ENCODE measurements around the gene HIVEP3. TPM values are rescaled to one million over a fixed set of nuclear protein-coding genes. Genes with fewer than 3 reads are reported as not detected.
A peak's percentile ranks its signal among the peaks of the same experiment; 100 is the strongest.

Gene HIVEP3
- total and polyA plus RNA-seq, 4 experiments from 2014 or later = 8.2 to 12.8 (median 10.8) TPM

- ChIA-PET CTCF (ENCODE audit: partially characterized antibody) (interaction anchor here (1.3 to 1.7 kb wide), 2 partner anchors 9 to 98 kb away, joined by 3 to 4 read pairs; no protein-coding TSS in a partner anchor), POLR2A (ENCODE audit: partially characterized antibody) (interaction anchor here (1.0 to 4.2 kb wide), 2 partner anchors 9 to 13 kb away, joined by 5 to 60 read pairs; no protein-coding TSS in a partner anchor)
- intact Hi-C loops (cut with micrococcal nuclease) = loop anchor here (5.0 kb wide), 1 partner anchor 141 kb away; no protein-coding TSS in a partner anchor
- peak overlapping the region in 5 of 8 donors; percentile 46 to 71 (median 60) for H3K4me3 Mint-ChIP-seq
- no peak for DNase-seq
- H3K27me3 Mint-ChIP-seq = no peaks in the 10 kb centered on the region
- H3K9me3 ChIP-seq (ENCODE audit: control insufficient read depth in 1 of 2, low read length in 2 of 2) = no peaks in the 10 kb centered on the region
- H3K27me3 ChIP-seq (ENCODE audit: insufficient read depth, low read length) = no peaks in the 10 kb centered on the region
- H3K4me1 ChIP-seq (ENCODE audit: insufficient read depth, low read length) = peaks cover 96% of the 10 kb centered on the region
- peak overlapping the region in 6 of 7 donors; percentile 34 to 93 (median 88) for H3K27ac Mint-ChIP-seq
- H3K4me1 Mint-ChIP-seq = peaks cover 76 to 98% (median 90%) of the 10 kb centered on the region in 4 donors
- H3K36me3 Mint-ChIP-seq = no peaks in the 10 kb centered on the region
- peak overlapping the region; percentile 57 for H3K27ac ChIP-seq (ENCODE audit: low read depth, low read length)
- H3K4me3 ChIP-seq (ENCODE audit: low read length in 2 of 2) = no peak overlapping the region
- H3K9me3 Mint-ChIP-seq = peaks cover 0 to 2% (median 0%) of the 10 kb centered on the region in 8 donors
- H3K36me3 ChIP-seq (ENCODE audit: insufficient read depth, low read length) = no peaks in the 10 kb centered on the region
Observed at GRCh38 chr1:41671116-41671755, 247.5 kb downstream of the HIVEP3 start.

- Histone ChIP-seq H3K9me3 (ENCODE audit: control insufficient read depth in 1 of 2, low read length in 2 of 2) (no peaks in the 10 kb centered on the region), H3K27ac (ENCODE audit: low read depth, low read length) (no peak overlapping the region), H3K36me3 (ENCODE audit: insufficient read depth, low read length) (no peaks in the 10 kb centered on the region), H3K4me3 (ENCODE audit: low read length in 2 of 2) (no peak overlapping the region), H3K27me3 (ENCODE audit: insufficient read depth, low read length) (no peaks in the 10 kb centered on the region), H3K4me1 (ENCODE audit: insufficient read depth, low read length) (peaks cover 100% of the 10 kb centered on the region)
- no peak for DNase-seq
- no peaks in the 10 kb centered on the region for H3K27me3 Mint-ChIP-seq
- H3K27ac Mint-ChIP-seq = peak overlapping the region; percentile 14 to 81 (median 39)
- no peaks in the 10 kb centered on the region for H3K36me3 Mint-ChIP-seq
- intact Hi-C loops (cut with micrococcal nuclease) = loop anchor here (5.0 kb wide), 1 partner anchor 142 kb away; no protein-coding TSS in a partner anchor
- peaks cover 81 to 100% (median 92%) of the 10 kb centered on the region in 4 donors for H3K4me1 Mint-ChIP-seq
- peaks cover 0 to 2% (median 0%) of the 10 kb centered on the region in 8 donors for H3K9me3 Mint-ChIP-seq
- H3K4me3 Mint-ChIP-seq = peak overlapping the region in 4 of 8 donors; percentile 2 to 27 (median 10)
- POLR2A ChIA-PET (ENCODE audit: partially characterized antibody) = interaction anchor here (0.8 to 4.2 kb wide), 3 partner anchors 8 to 14 kb away, joined by 3 to 60 read pairs (median 5); no protein-coding TSS in a partner anchor
- CTCF ChIA-PET (ENCODE audit: partially characterized antibody) = interaction anchor here (1.7 kb wide), 1 partner anchor 10 kb away, joined by 4 read pairs; no protein-coding TSS in a partner anchor
Observed at GRCh38 chr1:41670217-41670957, 248.3 kb downstream of the HIVEP3 start.

GRCh38 chr1:41668967-41669366 is 249.8 kb downstream of the HIVEP3 start:
- H3K27ac ChIP-seq (ENCODE audit: low read depth, low read length) = no peak overlapping the region
- POLR2A ChIA-PET (ENCODE audit: partially characterized antibody) = no interaction called here
- peak overlapping the region in 4 of 7 donors; percentile 14 to 85 (median 68) for H3K27ac Mint-ChIP-seq
- peak overlapping the region in 3 of 8 donors; percentile 22 to 57 (median 25) for H3K4me3 Mint-ChIP-seq
- H3K4me1 Mint-ChIP-seq = peaks cover 80 to 100% (median 90%) of the 10 kb centered on the region in 4 donors
- intact Hi-C loops (cut with micrococcal nuclease) = loop anchor here (10.0 kb wide), 3 partner anchors 94 to 366 kb away; no protein-coding TSS in a partner anchor
- DNase-seq = no peak
- CTCF ChIA-PET (ENCODE audit: partially characterized antibody) = interaction anchor here (1.3 kb wide), 1 partner anchor 10 kb away, joined by 3 read pairs; no protein-coding TSS in a partner anchor
- no peaks in the 10 kb centered on the region for H3K36me3 Mint-ChIP-seq
- no peaks in the 10 kb centered on the region for H3K9me3 ChIP-seq (ENCODE audit: control insufficient read depth in 1 of 2, low read length in 2 of 2)
- H3K4me1 ChIP-seq (ENCODE audit: insufficient read depth, low read length) = peaks cover 100% of the 10 kb centered on the region
- no peak overlapping the region for H3K4me3 ChIP-seq (ENCODE audit: low read length in 2 of 2)
- no peaks in the 10 kb centered on the region for H3K27me3 Mint-ChIP-seq
- no peaks in the 10 kb centered on the region for H3K27me3 ChIP-seq (ENCODE audit: insufficient read depth, low read length)
- no peaks in the 10 kb centered on the region for H3K36me3 ChIP-seq (ENCODE audit: insufficient read depth, low read length)
- peaks cover 0 to 2% (median 0%) of the 10 kb centered on the region in 8 donors for H3K9me3 Mint-ChIP-seq

- intact Hi-C loops (cut with micrococcal nuclease) = loop anchor here (10.0 kb wide), 3 partner anchors 93 to 367 kb away; no protein-coding TSS in a partner anchor
- Histone ChIP-seq H3K27me3 (ENCODE audit: insufficient read depth, low read length) (no peaks in the 10 kb centered on the region), H3K36me3 (ENCODE audit: insufficient read depth, low read length) (no peaks in the 10 kb centered on the region), H3K4me1 (ENCODE audit: insufficient read depth, low read length) (peaks cover 100% of the 10 kb centered on the region), H3K9me3 (ENCODE audit: control insufficient read depth in 1 of 2, low read length in 2 of 2) (no peaks in the 10 kb centered on the region), H3K27ac (ENCODE audit: low read depth, low read length) (no peak overlapping the region), H3K4me3 (ENCODE audit: low read length in 2 of 2) (no peak overlapping the region)
- H3K9me3 Mint-ChIP-seq = peaks cover 0 to 2% (median 0%) of the 10 kb centered on the region in 8 donors
- H3K4me1 Mint-ChIP-seq = peaks cover 77 to 99% (median 88%) of the 10 kb centered on the region in 4 donors
- no peaks in the 10 kb centered on the region for H3K27me3 Mint-ChIP-seq
- peak overlapping the region; percentile 14 to 92 (median 84) for H3K27ac Mint-ChIP-seq
- peak overlapping the region in 4 of 8 donors; percentile 13 to 62 (median 44) for H3K4me3 Mint-ChIP-seq
- ChIA-PET CTCF (ENCODE audit: partially characterized antibody) (interaction anchor here (1.3 kb wide), 1 partner anchor 9 kb away, joined by 3 read pairs; no protein-coding TSS in a partner anchor), POLR2A (ENCODE audit: partially characterized antibody) (no interaction called here)
- no peaks in the 10 kb centered on the region for H3K36me3 Mint-ChIP-seq
- no peak for DNase-seq
Observed at GRCh38 chr1:41668054-41668660, 250.6 kb downstream of the HIVEP3 start.

- H3K36me3 ChIP-seq (ENCODE audit: insufficient read depth, low read length) = no peaks in the 10 kb centered on the region
- H3K27ac ChIP-seq (ENCODE audit: low read depth, low read length) = peak overlapping the region; percentile 51
- intact Hi-C loops (cut with micrococcal nuclease) = loop anchor here (10.0 kb wide), 3 partner anchors 92 to 368 kb away; no protein-coding TSS in a partner anchor
- peaks cover 68 to 91% (median 80%) of the 10 kb centered on the region in 4 donors for H3K4me1 Mint-ChIP-seq
- POLR2A ChIA-PET (ENCODE audit: partially characterized antibody) = interaction anchor here (0.8 to 1.0 kb wide), 3 partner anchors 10 to 17 kb away, joined by 3 read pairs; no protein-coding TSS in a partner anchor
- peak overlapping the region in 7 of 8 donors; percentile 32 to 61 (median 49) for H3K4me3 Mint-ChIP-seq
- H3K27me3 Mint-ChIP-seq = no peaks in the 10 kb centered on the region
- H3K27ac Mint-ChIP-seq = peak overlapping the region; percentile 79 to 93 (median 90)
- no peaks in the 10 kb centered on the region for H3K27me3 ChIP-seq (ENCODE audit: insufficient read depth, low read length)
- peaks cover 0 to 2% (median 0%) of the 10 kb centered on the region in 8 donors for H3K9me3 Mint-ChIP-seq
- peaks cover 93% of the 10 kb centered on the region for H3K4me1 ChIP-seq (ENCODE audit: insufficient read depth, low read length)
- CTCF ChIA-PET (ENCODE audit: partially characterized antibody) = interaction anchor here (1.1 kb wide), 1 partner anchor 145 kb away, joined by 4 read pairs; no protein-coding TSS in a partner anchor
- H3K4me3 ChIP-seq (ENCODE audit: low read length in 2 of 2) = no peak overlapping the region
- DNase-seq = peak; percentile 30 to 74 (median 44)
- no peaks in the 10 kb centered on the region for H3K36me3 Mint-ChIP-seq
- no peaks in the 10 kb centered on the region for H3K9me3 ChIP-seq (ENCODE audit: control insufficient read depth in 1 of 2, low read length in 2 of 2)
Observed at GRCh38 chr1:41666981-41667631, 251.6 kb downstream of the HIVEP3 start.
